ENCODE measurements around the gene FMN1. TPM values are rescaled to one million over a fixed set of nuclear protein-coding genes. Genes with fewer than 3 reads are reported as not detected.

Gene FMN1
- total RNA-seq, 1 donor from 2014 or later: 0.02 TPM

DNA sequence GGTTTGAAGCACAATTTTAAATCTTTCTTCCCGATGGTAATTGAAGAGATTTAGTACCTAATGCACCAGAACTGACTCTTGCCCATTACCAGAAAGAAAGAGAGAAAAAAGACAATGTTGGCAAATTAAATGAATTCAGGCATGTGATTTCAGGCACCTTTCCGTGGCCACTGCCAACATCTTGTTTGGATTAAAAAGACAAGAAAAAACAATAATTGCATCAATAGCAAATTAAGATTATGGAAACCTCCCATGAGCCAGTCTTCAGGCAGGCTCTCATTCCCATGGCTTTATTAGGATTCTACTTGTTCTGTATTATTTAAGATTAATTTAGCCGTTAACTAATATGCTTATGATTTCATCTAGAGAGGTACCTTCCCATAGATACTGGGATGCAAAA, 283.7 kb downstream of the FMN1 start:
- peaks cover 10% of the 10 kb centered on the region for H3K27me3 Mint-ChIP-seq
- H3K27ac Mint-ChIP-seq: no peak overlapping the region
- H3K9me3 Mint-ChIP-seq: no peaks in the 10 kb centered on the region
- no peaks in the 10 kb centered on the region for H3K4me1 Mint-ChIP-seq
- no peaks in the 10 kb centered on the region for H3K36me3 Mint-ChIP-seq (ENCODE audit: low read depth)
- no peak for DNase-seq
- intact Hi-C loops (cut with micrococcal nuclease): no loop called here
- no peak overlapping the region for H3K4me3 Mint-ChIP-seq

- H3K27ac Mint-ChIP-seq: no peak overlapping the region
- DNase-seq: no peak
- H3K9me3 Mint-ChIP-seq: no peaks in the 10 kb centered on the region
- intact Hi-C loops (cut with micrococcal nuclease): no loop called here
- no peak overlapping the region for H3K4me3 Mint-ChIP-seq
- H3K4me1 Mint-ChIP-seq: no peaks in the 10 kb centered on the region
- no peaks in the 10 kb centered on the region for H3K36me3 Mint-ChIP-seq (ENCODE audit: low read depth)
- peaks cover 7% of the 10 kb centered on the region for H3K27me3 Mint-ChIP-seq
These were observed 285.1 kb downstream of the FMN1 start for GRCh38 chr15:32909431-32909830.

GRCh38 chr15:32908872-32909271, 285.6 kb downstream of the FMN1 start:
- H3K36me3 Mint-ChIP-seq (ENCODE audit: low read depth): no peaks in the 10 kb centered on the region
- peaks cover 7% of the 10 kb centered on the region for H3K27me3 Mint-ChIP-seq
- no peak for DNase-seq
- no peaks in the 10 kb centered on the region for H3K4me1 Mint-ChIP-seq
- no peak overlapping the region for H3K27ac Mint-ChIP-seq
- H3K4me3 Mint-ChIP-seq: no peak overlapping the region
- intact Hi-C loops (cut with micrococcal nuclease): no loop called here
- no peaks in the 10 kb centered on the region for H3K9me3 Mint-ChIP-seq

DNA sequence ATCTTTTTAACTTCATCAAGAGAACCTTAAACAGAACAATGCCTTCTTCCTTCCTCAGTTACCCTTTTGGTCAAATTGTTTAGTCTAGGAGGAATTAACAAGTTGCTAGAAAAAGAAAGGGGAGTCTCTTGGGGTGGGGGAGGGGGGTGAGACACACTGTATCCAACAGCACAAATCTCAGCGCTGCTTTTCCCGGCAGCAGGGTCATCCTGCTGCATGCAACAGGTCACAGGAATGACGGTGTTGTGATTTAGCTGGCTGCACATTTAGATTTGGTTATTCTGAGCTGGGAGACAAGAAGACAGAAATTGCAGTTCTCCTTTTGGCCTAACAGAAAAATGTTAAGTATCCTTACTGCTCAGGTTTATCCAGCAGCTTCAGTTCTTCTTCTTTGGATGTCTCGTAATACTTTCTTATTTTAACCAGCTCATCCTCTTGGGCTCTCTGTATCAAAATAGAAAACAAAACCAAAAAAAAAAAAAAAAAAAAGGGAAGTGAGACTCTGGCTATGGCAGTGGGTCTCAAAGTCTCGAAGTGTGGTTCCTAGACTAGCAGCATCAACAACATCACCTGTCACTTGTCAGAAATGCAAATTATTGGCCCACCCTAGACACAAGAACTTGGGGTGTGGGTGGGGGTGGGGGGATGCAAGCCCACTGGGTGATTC, 286.2 kb downstream of the FMN1 start:
- no peak for DNase-seq
- intact Hi-C loops (cut with micrococcal nuclease): no loop called here
- Mint-ChIP-seq H3K27ac (no peak overlapping the region), H3K4me3 (no peak overlapping the region), H3K27me3 (peaks cover 4% of the 10 kb centered on the region), H3K36me3 (ENCODE audit: low read depth) (no peaks in the 10 kb centered on the region), H3K9me3 (no peaks in the 10 kb centered on the region), H3K4me1 (no peaks in the 10 kb centered on the region)

DNA sequence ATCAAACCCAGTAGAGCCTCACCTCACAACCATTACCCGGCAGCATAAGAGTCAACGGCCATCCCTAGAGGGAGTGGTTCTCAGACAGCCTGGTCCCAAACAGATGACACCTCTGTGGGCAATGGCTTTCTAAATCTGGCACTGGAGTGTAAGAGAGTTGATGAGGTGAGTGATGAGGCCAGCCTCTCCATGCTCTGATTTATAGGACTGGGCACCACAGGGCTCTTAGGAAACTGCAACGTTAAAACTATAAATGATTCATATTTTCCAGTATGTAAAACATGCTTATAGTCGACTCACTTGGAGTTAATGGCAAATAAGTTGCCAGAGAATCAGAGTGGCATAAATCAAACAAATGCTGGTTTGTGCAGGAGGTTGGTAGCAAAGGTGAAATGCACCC, 289.0 kb downstream of the FMN1 start:
- no peaks in the 10 kb centered on the region for H3K9me3 Mint-ChIP-seq
- H3K27ac Mint-ChIP-seq: no peak overlapping the region
- intact Hi-C loops (cut with micrococcal nuclease): no loop called here
- H3K4me1 Mint-ChIP-seq: no peaks in the 10 kb centered on the region
- no peak for DNase-seq
- no peaks in the 10 kb centered on the region for H3K36me3 Mint-ChIP-seq (ENCODE audit: low read depth)
- peaks cover 3% of the 10 kb centered on the region for H3K27me3 Mint-ChIP-seq
- H3K4me3 Mint-ChIP-seq: no peak overlapping the region

DNA sequence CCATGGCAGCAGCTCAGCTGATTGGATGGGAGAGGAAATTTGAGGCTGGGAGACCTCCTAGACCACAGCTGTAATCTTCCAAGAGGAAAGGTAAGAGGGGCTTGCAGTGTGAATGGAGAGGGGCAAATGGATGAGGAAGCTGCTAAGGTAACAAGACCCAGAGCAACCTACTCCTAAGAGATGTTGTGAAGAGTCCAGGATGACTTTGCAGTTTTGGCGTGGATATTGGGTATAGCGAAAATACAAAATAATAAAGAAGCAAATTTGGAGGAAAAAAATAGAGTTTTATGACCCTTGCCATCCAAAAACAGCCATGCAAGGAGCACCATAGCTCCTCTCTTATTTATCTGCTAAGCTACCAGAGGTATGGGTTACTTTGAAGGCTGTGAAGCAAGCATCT, 290.1 kb downstream of the FMN1 start:
- H3K36me3 Mint-ChIP-seq (ENCODE audit: low read depth): no peaks in the 10 kb centered on the region
- H3K27me3 Mint-ChIP-seq: peaks cover 3% of the 10 kb centered on the region
- no peaks in the 10 kb centered on the region for H3K9me3 Mint-ChIP-seq
- intact Hi-C loops (cut with micrococcal nuclease): no loop called here
- no peak overlapping the region for H3K4me3 Mint-ChIP-seq
- DNase-seq: no peak
- H3K27ac Mint-ChIP-seq: no peak overlapping the region
- no peaks in the 10 kb centered on the region for H3K4me1 Mint-ChIP-seq

- no peak for DNase-seq
- Mint-ChIP-seq H3K27me3 (peaks cover 3% of the 10 kb centered on the region), H3K9me3 (no peaks in the 10 kb centered on the region), H3K4me3 (no peak overlapping the region), H3K27ac (no peak overlapping the region), H3K4me1 (no peaks in the 10 kb centered on the region), H3K36me3 (ENCODE audit: low read depth) (no peaks in the 10 kb centered on the region)
- intact Hi-C loops (cut with micrococcal nuclease): no loop called here
These were observed 290.8 kb downstream of the FMN1 start for GRCh38 chr15:32903591-32904290.

DNA sequence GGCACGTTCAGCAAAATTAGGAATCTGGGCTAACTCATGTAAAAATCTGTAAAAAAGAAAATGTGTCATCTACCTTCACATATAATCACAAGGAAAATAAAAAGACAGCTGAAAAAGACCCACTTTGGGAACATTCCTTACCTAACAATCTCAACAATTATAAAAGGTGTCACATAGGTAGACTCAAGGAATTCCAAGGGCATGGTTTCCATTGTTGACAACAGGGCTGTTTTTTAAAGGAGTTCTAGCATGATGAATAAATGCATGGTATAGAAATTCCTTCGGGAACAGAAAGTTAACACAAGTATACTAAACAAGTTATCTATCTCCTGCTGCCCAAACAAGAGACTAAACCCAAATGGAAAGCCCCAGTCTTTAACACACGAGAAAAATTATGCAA, 292.5 kb downstream of the FMN1 start:
- peaks cover 3% of the 10 kb centered on the region for H3K27me3 Mint-ChIP-seq
- intact Hi-C loops (cut with micrococcal nuclease): no loop called here
- H3K4me3 Mint-ChIP-seq: no peak overlapping the region
- no peaks in the 10 kb centered on the region for H3K36me3 Mint-ChIP-seq (ENCODE audit: low read depth)
- H3K27ac Mint-ChIP-seq: no peak overlapping the region
- no peaks in the 10 kb centered on the region for H3K9me3 Mint-ChIP-seq
- DNase-seq: no peak
- no peaks in the 10 kb centered on the region for H3K4me1 Mint-ChIP-seq

GRCh38 chr15:32901192-32901591, 293.3 kb downstream of the FMN1 start:
- H3K27ac Mint-ChIP-seq: no peak overlapping the region
- intact Hi-C loops (cut with micrococcal nuclease): no loop called here
- no peak overlapping the region for H3K4me3 Mint-ChIP-seq

GRCh38 chr15:32899126-32899596, 295.4 kb downstream of the FMN1 start:
- H3K9me3 Mint-ChIP-seq: no peaks in the 10 kb centered on the region
- H3K27me3 Mint-ChIP-seq: peaks cover 7% of the 10 kb centered on the region
- H3K36me3 Mint-ChIP-seq (ENCODE audit: low read depth): no peaks in the 10 kb centered on the region
- H3K27ac Mint-ChIP-seq: no peak overlapping the region
- no peak overlapping the region for H3K4me3 Mint-ChIP-seq
- no peaks in the 10 kb centered on the region for H3K4me1 Mint-ChIP-seq
- intact Hi-C loops (cut with micrococcal nuclease): no loop called here
- no peak for DNase-seq

More at GRCh38 chr15:32901192-32901591, 293.3 kb downstream of the FMN1 start:
- no peaks in the 10 kb centered on the region for H3K36me3 Mint-ChIP-seq (ENCODE audit: low read depth)
- no peak for DNase-seq
- H3K9me3 Mint-ChIP-seq: no peaks in the 10 kb centered on the region
- H3K27me3 Mint-ChIP-seq: peaks cover 7% of the 10 kb centered on the region
- no peaks in the 10 kb centered on the region for H3K4me1 Mint-ChIP-seq

DNA sequence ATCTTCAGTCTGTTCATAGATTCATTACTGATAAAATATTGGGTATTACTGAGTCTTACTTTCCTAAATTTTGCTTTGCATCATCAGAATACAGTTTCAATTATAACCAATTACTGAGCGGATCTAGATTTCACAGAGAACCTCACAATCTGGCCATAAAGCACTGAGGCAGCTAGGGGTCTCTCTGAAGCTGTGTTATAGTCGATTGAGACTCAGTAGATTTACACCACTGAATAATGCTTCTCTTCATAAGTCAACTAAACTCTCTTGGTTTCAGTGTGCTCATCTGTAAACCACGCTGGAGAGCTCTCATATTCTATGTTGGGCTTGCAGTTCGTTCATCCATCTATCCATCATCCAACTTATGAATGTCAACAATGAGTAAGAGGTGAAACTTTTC, 296.1 kb downstream of the FMN1 start:
- peaks cover 9% of the 10 kb centered on the region for H3K27me3 Mint-ChIP-seq
- H3K4me1 Mint-ChIP-seq: no peaks in the 10 kb centered on the region
- no peaks in the 10 kb centered on the region for H3K36me3 Mint-ChIP-seq (ENCODE audit: low read depth)
- no peak overlapping the region for H3K27ac Mint-ChIP-seq
- intact Hi-C loops (cut with micrococcal nuclease): no loop called here
- no peak for DNase-seq
- no peak overlapping the region for H3K4me3 Mint-ChIP-seq
- no peaks in the 10 kb centered on the region for H3K9me3 Mint-ChIP-seq

DNA sequence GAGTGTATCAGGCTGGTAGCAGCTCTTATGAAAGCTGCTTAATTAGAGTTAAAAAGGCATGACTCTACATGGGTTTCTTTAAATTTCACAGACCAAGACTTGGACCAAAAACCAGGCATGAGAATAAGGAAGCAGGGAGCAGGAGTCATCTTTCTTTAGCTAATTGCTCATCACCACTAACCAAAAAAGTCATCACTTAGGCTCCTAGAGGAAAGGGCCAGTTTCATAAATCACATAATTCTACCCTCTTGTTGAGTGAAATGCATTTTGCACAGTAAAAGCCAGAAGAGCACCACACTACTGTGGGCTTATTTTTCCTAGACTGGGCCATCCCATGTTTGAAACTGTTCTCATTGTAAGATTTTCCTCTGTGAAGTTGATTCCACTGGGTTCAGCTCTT, 301.1 kb downstream of the FMN1 start:
- Mint-ChIP-seq H3K9me3 (no peaks in the 10 kb centered on the region), H3K27ac (no peak overlapping the region)

GRCh38 chr15:32889214-32889613, 305.3 kb downstream of the FMN1 start:
- no peak for DNase-seq
- H3K36me3 Mint-ChIP-seq (ENCODE audit: low read depth): no peaks in the 10 kb centered on the region
- H3K4me3 Mint-ChIP-seq: no peak overlapping the region
- H3K9me3 Mint-ChIP-seq: no peaks in the 10 kb centered on the region
- intact Hi-C loops (cut with micrococcal nuclease): no loop called here
- peaks cover 2% of the 10 kb centered on the region for H3K27me3 Mint-ChIP-seq
- H3K27ac Mint-ChIP-seq: no peak overlapping the region
- no peaks in the 10 kb centered on the region for H3K4me1 Mint-ChIP-seq

More for the DNA sequence above, 301.1 kb downstream of the FMN1 start:
- intact Hi-C loops (cut with micrococcal nuclease): no loop called here
- H3K36me3 Mint-ChIP-seq (ENCODE audit: low read depth): no peaks in the 10 kb centered on the region
- no peak overlapping the region for H3K4me3 Mint-ChIP-seq
- peaks cover 6% of the 10 kb centered on the region for H3K27me3 Mint-ChIP-seq
- DNase-seq: no peak
- H3K4me1 Mint-ChIP-seq: no peaks in the 10 kb centered on the region

DNA sequence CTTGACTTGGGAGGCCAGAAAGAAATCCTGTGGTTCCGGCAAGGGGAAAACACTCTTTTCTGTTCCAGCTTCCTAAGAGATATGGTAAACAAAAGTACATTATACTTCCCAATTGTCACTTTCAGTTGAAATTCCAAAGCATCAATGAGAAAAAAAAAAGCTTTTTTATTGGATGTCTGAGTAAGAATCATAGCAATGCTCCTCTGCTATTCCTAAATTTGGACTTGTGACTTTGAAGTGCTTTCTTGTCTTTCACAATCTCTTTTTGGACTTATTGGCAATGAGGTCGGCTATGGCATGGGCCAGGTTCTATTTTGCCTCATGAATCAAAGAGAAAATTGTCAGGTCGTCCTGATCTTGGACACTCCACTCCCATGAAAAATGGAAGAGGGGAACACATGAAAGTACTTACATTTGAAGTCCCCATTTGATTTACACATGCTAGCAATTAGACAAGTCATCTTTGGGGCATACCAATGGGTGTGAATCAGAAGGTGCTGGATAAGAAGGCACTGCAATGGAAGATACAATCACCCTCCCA, 306.2 kb downstream of the FMN1 start:
- intact Hi-C loops (cut with micrococcal nuclease): no loop called here
- Mint-ChIP-seq H3K4me1 (no peaks in the 10 kb centered on the region), H3K36me3 (ENCODE audit: low read depth) (no peaks in the 10 kb centered on the region), H3K27ac (no peak overlapping the region), H3K9me3 (no peaks in the 10 kb centered on the region), H3K4me3 (no peak overlapping the region), H3K27me3 (no peaks in the 10 kb centered on the region)
- DNase-seq: no peak

Data from activated CD4-positive, alpha-beta T cell treated with anti-CD3 and anti-CD28 coated beads, Interleukin-2, amount 10 ng/mL, durations not matched to agents 24 days and 14 days (primary cell).